Activated CD4-positive, alpha-beta T cell treated with anti-CD3 and anti-CD28 coated beads, Interleukin-2, amount 50 U/mL, for 24 hours (primary cell): ENCODE measurements around the gene PDLIM7.

Experiments
- DNase-seq, 2 donors: peaks; one replicate each; pipeline ENCODE4 v3.0.0-alpha.2; 2020; ENCODE audit warnings: low read depth in 1 of 2, low spot score in 1 of 2

The PDLIM7 gene

GRCh38 chr5:177524941-177525655 is 27.7 kb upstream of the PDLIM7 start:
- no peak for DNase-seq

GRCh38 chr5:177524539-177524900 is 27.1 kb upstream of the PDLIM7 start:
- no peak for DNase-seq

GRCh38 chr5:177523711-177524538 is 26.5 kb upstream of the PDLIM7 start:
- DNase-seq, result no peak

- DNase-seq, result no peak
These were observed 23.6 kb upstream of the PDLIM7 start for GRCh38 chr5:177520916-177521513.

- DNase-seq, result no peak
These were observed 22.9 kb upstream of the PDLIM7 start for GRCh38 chr5:177520271-177520670.

GRCh38 chr5:177519463-177520235 is 22.2 kb upstream of the PDLIM7 start:
- DNase-seq, result no peak

GRCh38 chr5:177516601-177517568 is 19.5 kb upstream of the PDLIM7 start, which contains the start of gene DDX41:
DDX41 (minus strand) TSS chr5:177516961; CDS start chr5:177516945, 16 bp downstream.
- DNase-seq, result peak; percentile 93 to 94

- no peak for DNase-seq
These were observed 18.2 kb upstream of the PDLIM7 start for GRCh38 chr5:177515580-177515979.

GRCh38 chr5:177514541-177514940 is 17.1 kb upstream of the PDLIM7 start:
- no peak for DNase-seq

- DNase-seq, result no peak
These were observed 16.1 kb upstream of the PDLIM7 start for GRCh38 chr5:177513500-177513899.

GRCh38 chr5:177512736-177513380 is 15.5 kb upstream of the PDLIM7 start:
- DNase-seq, result no peak

GRCh38 chr5:177511796-177512675 is 14.6 kb upstream of the PDLIM7 start:
- DNase-seq, result no peak

GRCh38 chr5:177511181-177511580 is 13.8 kb upstream of the PDLIM7 start:
- no peak for DNase-seq

- DNase-seq, result no peak
These were observed 13.2 kb upstream of the PDLIM7 start for GRCh38 chr5:177510567-177511053.

- DNase-seq, result no peak
These were observed 12.7 kb upstream of the PDLIM7 start for GRCh38 chr5:177509991-177510566.

GRCh38 chr5:177509381-177509951 is 12.1 kb upstream of the PDLIM7 start, which contains the start of gene DOK3:
DOK3 (minus strand) TSS chr5:177509826; CDS start chr5:177509540, 286 bp downstream.
- no peak for DNase-seq

GRCh38 chr5:177508837-177509236 is 11.4 kb upstream of the PDLIM7 start:
- no peak for DNase-seq

GRCh38 chr5:177508221-177508611 is 10.8 kb upstream of the PDLIM7 start:
- DNase-seq, result no peak
